HCT116 (cell line): ENCODE measurements around the gene ETS2. TPM values are rescaled to one million over a fixed set of nuclear protein-coding genes. Genes with fewer than 3 reads are reported as not detected.
A peak's percentile ranks its signal among the peaks of the same experiment; 100 is the strongest.

Experiments used
- ATAC-seq: fragments of 200-7000 bp; cut with Tn5 transposase; 2 replicates; pipeline ENCODE4 v1.9.1; 2020; ENCODE audit warnings: mild to moderate bottlenecking, moderate library complexity
- Bru-seq: library from RNA; stranded (reverse); fragments of 400-500 nt; gene quantifications from one replicate; lab custom pipeline; 2021; lab: Mats Ljungman, UMichigan
- BruChase-seq, 2 experiments: library from RNA; stranded (reverse); fragments of 400-500 nt; gene quantifications; one replicate each; lab custom pipeline; 2021; lab: Mats Ljungman, UMichigan
- BruUV-seq: library from RNA; stranded (reverse); fragments of 400-500 nt; replicated peaks from 2 replicates; lab custom pipeline; 2021; lab: Mats Ljungman, UMichigan
- CTCF ChIA-PET: fragments of 300-600 bp; sonication (Branson Sonifier 250); formaldehyde crosslinking; loops from one replicate; lab custom pipeline; 2021; ENCODE audit warnings: antibody characterized with exemption; lab: Charles Lee
- POLR2A ChIA-PET: fragments of 300-600, 350-600 bp; sonication (Branson Sonifier 250); formaldehyde crosslinking; loops from one replicate; lab custom pipeline; 2021; ENCODE audit warnings: antibody characterized with exemption; lab: Charles Lee
- RAD21 ChIA-PET, 2 experiments: fragments of 300-600 bp; sonication (Branson Sonifier 250); formaldehyde crosslinking; loops; one replicate each; lab custom pipeline; 2023; ENCODE audit warnings: low total read pairs in 2 of 2; ENCODE audit not compliant: uncharacterized antibody in 2 of 2, unreplicated experiment in 2 of 2, low non-redundant PET in 1 of 2; lab: Charles Lee
- DNase-seq: peaks from one replicate; pipeline ENCODE4 v3.0.0-alpha.2; 2010; ENCODE audit warnings: low read depth, low spot score
- H2AFZ ChIP-seq: fragments of 200-600 bp; shearing (Covaris generic), sonication (generic); 2 replicates; pipeline ENCODE4 v1.6.1; 2017; ENCODE audit warnings: low read depth, mixed run types, mixed read lengths, antibody characterized with exemption, low read length; ENCODE audit not compliant: poor library complexity, severe bottlenecking
- H3K27ac ChIP-seq: 2 replicates; pipeline ENCODE4 v1.5.1; 2012; ENCODE audit warnings: low read depth, low read length
- H3K27me3 ChIP-seq: fragments of 200-600 bp; sonication (generic); 2 replicates; pipeline ENCODE4 v1.6.1; 2016; ENCODE audit warnings: mixed run types, low read length, mixed read lengths; ENCODE audit not compliant: insufficient read depth
- H3K36me3 ChIP-seq, 2 experiments: fragments of 200-500 bp in 1 of 2; fragments of 200-600 bp in 1 of 2; sonication (Bioruptor generic) in 1 of 2; sonication (generic) in 1 of 2; 2 replicates each; pipeline versions ENCODE4 v1.5.1 to v1.6.1; 2014 to 2016; ENCODE audit warnings: low read length in 2 of 2, inconsistent platforms in 1 of 2, mixed read lengths in 1 of 2, mixed run types in 1 of 2; ENCODE audit not compliant: insufficient read depth in 2 of 2, control insufficient read depth in 1 of 2
- H3K4me1 ChIP-seq, 2 experiments: fragments of 200-600 bp in 1 of 2; sonication (generic) in 1 of 2; 2 replicates each; pipeline versions ENCODE4 v1.5.1 to v1.6.1; 2012 to 2017; ENCODE audit warnings: low read length in 2 of 2, inconsistent platforms in 1 of 2, mild to moderate bottlenecking in 1 of 2, mixed read lengths in 1 of 2, mixed run types in 1 of 2, moderate library complexity in 1 of 2; ENCODE audit not compliant: insufficient read depth in 2 of 2, control insufficient read depth in 1 of 2
- H3K4me2 ChIP-seq: fragments of 200-600 bp; sonication (generic); 2 replicates; pipeline ENCODE4 v1.6.1; 2017; ENCODE audit warnings: mixed run types, low read length, mixed read lengths
- H3K4me3 ChIP-seq, 2 experiments: fragments of 200-600 bp in 1 of 2; sonication (generic) in 1 of 2; replicated peaks in 1 of 2; 2 replicates each; pipeline ENCODE4 v1.5.1; 2011 to 2016; ENCODE audit warnings: low read length in 2 of 2, control low read depth in 1 of 2, low read depth in 1 of 2, mild to moderate bottlenecking in 1 of 2, mixed read lengths in 1 of 2, mixed run types in 1 of 2
- H3K79me2 ChIP-seq: fragments of 200-600 bp; sonication (generic); 2 replicates; pipeline ENCODE4 v1.6.1; 2017; ENCODE audit warnings: mild to moderate bottlenecking, mixed run types, low read length, moderate library complexity, mixed read lengths; ENCODE audit not compliant: insufficient read depth
- H3K9ac ChIP-seq: fragments of 200-600 bp; sonication (generic); 2 replicates; pipeline ENCODE4 v1.6.1; 2016; ENCODE audit warnings: low read length, mixed read lengths
- H3K9me2 ChIP-seq: fragments of 200-600 bp; sonication (generic), shearing (Covaris generic); 2 replicates; pipeline ENCODE4 v1.6.1; 2017; ENCODE audit warnings: mixed run types, mild to moderate bottlenecking, moderate library complexity; ENCODE audit not compliant: insufficient read depth
- H3K9me3 ChIP-seq, 2 experiments: fragments of 200-500 bp in 1 of 2; fragments of 200-600 bp in 1 of 2; sonication (Bioruptor generic) in 1 of 2; sonication (generic) in 1 of 2; 2 replicates each; pipeline ENCODE4 v1.6.1; 2014 to 2017; ENCODE audit warnings: low read length in 2 of 2, mixed read lengths in 2 of 2, inconsistent platforms in 1 of 2, low read depth in 1 of 2, mild to moderate bottlenecking in 1 of 2, mixed run types in 1 of 2, moderate library complexity in 1 of 2; ENCODE audit not compliant: control insufficient read depth in 1 of 2, insufficient read depth in 1 of 2
- H4K20me1 ChIP-seq: fragments of 200-600 bp; sonication (generic), shearing (Covaris generic); 2 replicates; pipeline ENCODE4 v1.6.1; 2017; ENCODE audit warnings: mixed run types, mild to moderate bottlenecking, moderate library complexity; ENCODE audit not compliant: insufficient read depth
- CBX3 ChIP-seq: IDR thresholded peaks from 2 replicates; pipeline ENCODE4 v1.6.1; 2012; ENCODE audit warnings: low read depth
- EGR1 ChIP-seq: IDR thresholded peaks from 2 replicates; pipeline ENCODE4 v1.6.1; 2012; ENCODE audit warnings: low read depth
- ELF1 ChIP-seq: IDR thresholded peaks from 2 replicates; pipeline ENCODE4 v1.6.1; 2012; ENCODE audit warnings: low read depth, borderline replicate concordance
- POLR2A ChIP-seq: IDR thresholded peaks from 2 replicates; pipeline ENCODE4 v1.7.0; 2011; ENCODE audit warnings: borderline replicate concordance; ENCODE audit not compliant: insufficient read depth, insufficient read length; ENCODE audit errors: extremely low read depth
- POLR2AphosphoS5 ChIP-seq: IDR thresholded peaks from 2 replicates; pipeline ENCODE4 v1.6.1; 2011; ENCODE audit warnings: mild to moderate bottlenecking, low read depth, low read length, moderate library complexity
- TCF7L2 ChIP-seq: IDR thresholded peaks from 2 replicates; pipeline ENCODE4 v1.7.0; 2011; ENCODE audit warnings: borderline replicate concordance, inconsistent platforms; ENCODE audit not compliant: insufficient read depth, insufficient read length; ENCODE audit errors: extremely low read depth
- YY1 ChIP-seq: IDR thresholded peaks from 2 replicates; pipeline ENCODE4 v1.6.1; 2011; ENCODE audit warnings: low read length, low read depth, moderate library complexity, mild to moderate bottlenecking; ENCODE audit not compliant: insufficient replicate concordance; ENCODE audit errors: extremely low read depth
- ZFX ChIP-seq: fragments of 450-650 bp; IDR thresholded peaks from 2 replicates; pipeline ENCODE4 v1.6.1; 2017
- ZNF274 ChIP-seq: fragments of 200-500 bp; sonication (Bioruptor generic); IDR thresholded peaks from 2 replicates; pipeline ENCODE4 v1.6.1; 2014; ENCODE audit warnings: mild to moderate bottlenecking, low read depth, low read length, inconsistent platforms
- intact Hi-C: fragments of 100-400 bp; cut with micrococcal nuclease; formaldehyde crosslinking; loops from 2 replicates; pipeline ENCODE4 v1.10.0; 2022
- long read RNA-seq: library from polyadenylated mRNA; unstranded; transcript quantifications from one replicate; pipeline ENCODE4 v2.0.0, GENCODE V29; 2021; ENCODE audit not compliant: unreplicated experiment
- polyA plus RNA-seq: library from polyadenylated mRNA; unstranded; fragments of >200 nt; gene quantifications from 2 replicates; pipeline ENCODE4 v1.2.1, GENCODE V29; 2012; ENCODE audit warnings: missing spikeins
- total RNA-seq: library from RNA; stranded (reverse); gene quantifications from one replicate; pipeline ENCODE4 v1.2.1, GENCODE V29; 2021; ENCODE audit not compliant: unreplicated experiment
- TF ChIP-seq, protein P1 (sequence below): IDR thresholded peaks from 2 replicates; pipeline ENCODE4 v1.6.1; 2012; ENCODE audit warnings: low read depth

Gene ETS2
- 32.9 TPM for total RNA-seq
- 19.6 and 20.6 TPM in 2 replicates for polyA plus RNA-seq
- Bru-seq, nascent RNA, result percentile 92 among the genes with signal in this experiment
- BruChase-seq, experiment 1, labeled RNA remaining after a 6-hour chase, result percentile 70 among the genes with signal in this experiment
- BruChase-seq, experiment 2, labeled RNA remaining after a 2-hour chase, result percentile 84 among the genes with signal in this experiment
- long read RNA-seq, transcript ETS2-202 (10 exons, 3,766 nt), result major isoform, 23 of 47 reads
- long read RNA-seq, partial matches to known transcripts, result 24 of 47 reads
- long read RNA-seq, other reads (novel, unspliced or antisense), result 0 of 47 reads

DNA sequence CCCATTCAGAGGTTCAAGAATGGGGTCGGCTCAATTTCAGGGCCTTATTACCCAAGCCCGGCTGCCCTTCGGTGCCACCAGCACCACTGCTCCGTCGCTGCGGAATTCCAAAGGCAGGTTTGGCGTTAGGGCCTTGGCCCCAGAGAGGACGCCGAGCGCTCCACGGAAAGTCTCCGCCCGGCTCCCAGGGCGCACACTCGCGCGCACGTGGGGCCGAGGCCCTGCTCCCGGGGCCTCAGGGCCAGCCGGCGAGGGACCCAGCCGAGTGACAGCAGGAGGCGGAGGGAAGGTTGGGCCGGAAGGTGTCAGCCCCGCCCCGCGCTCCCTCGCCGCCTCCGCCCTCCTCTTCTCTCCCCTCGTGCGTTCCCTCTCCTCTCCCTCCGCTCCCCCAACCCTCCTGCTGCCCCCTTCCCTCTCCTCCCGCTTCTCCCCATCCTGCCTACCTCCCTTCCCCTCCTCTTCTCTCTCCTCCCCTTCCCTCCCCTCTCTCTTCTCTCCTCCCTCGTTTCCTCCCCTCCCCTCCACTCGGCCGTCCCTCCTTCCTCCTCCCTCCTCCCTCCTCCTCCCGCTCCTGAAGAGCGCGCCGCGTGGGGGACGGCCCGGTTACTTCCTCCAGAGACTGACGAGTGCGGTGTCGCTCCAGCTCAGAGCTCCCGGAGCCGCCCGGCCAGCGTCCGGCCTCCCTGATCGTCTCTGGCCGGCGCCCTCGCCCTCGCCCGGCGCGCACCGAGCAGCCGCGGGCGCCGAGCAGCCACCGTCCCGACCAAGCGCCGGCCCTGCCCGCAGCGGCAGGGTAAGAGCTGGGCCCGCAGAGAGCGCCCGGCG is at the start of gene ETS2:
Gene ETS2 (plus strand): TSS at position 602 of the 825 bp plus-strand sequence. CDS start 4,106 bp downstream, outside the sequence.
- intact Hi-C loops, result loop anchor here (1.0 to 5.0 kb wide), 4 partner anchors 71 to 333 kb away; no protein-coding TSS in a partner anchor
- ChIA-PET CTCF (interaction anchor here (0.6 kb wide), 1 partner anchor 18 kb away, joined by 3 read pairs; no protein-coding TSS in a partner anchor), RAD21 (interaction anchor here (0.6 to 0.7 kb wide), 2 partner anchors 18 to 248 kb away, joined by 3 to 4 read pairs; no protein-coding TSS in a partner anchor), POLR2A (interaction anchor here (0.6 to 1.1 kb wide), 8 partner anchors 10 to 1467 kb away, joined by 3 to 5 read pairs (median 4); no protein-coding TSS in a partner anchor)
- no peaks in the 10 kb centered on the region for H4K20me1 ChIP-seq
- H3K27me3 ChIP-seq, result no peaks in the 10 kb centered on the region
- H3K4me2 ChIP-seq, result peak within 1 kb of the TSS; percentile 98
- DNase-seq (peak; percentile 87), ATAC-seq (peak; percentile 84)
- peaks cover 13 to 37% of the 10 kb centered on the region in 2 experiments; a peak in 3 of 4 replicates for H3K4me1 ChIP-seq
- H3K9me3 ChIP-seq, result no peaks in the 10 kb centered on the region
- H3K79me2 ChIP-seq, result peaks cover 46% of the 10 kb centered on the region
- peak within 1 kb of the TSS; percentile 89 for H3K9ac ChIP-seq
- peak within 1 kb of the TSS; percentile 80 for H3K27ac ChIP-seq
- no peaks in the 10 kb centered on the region for H3K9me2 ChIP-seq
- H3K36me3 ChIP-seq, result peaks cover 9 to 10% of the 10 kb centered on the region in 2 experiments; a peak in 2 of 4 replicates
- peak within 1 kb of the TSS; percentile 81 for H3K4me3 ChIP-seq
- no peak within 1 kb of the TSS for H2AFZ ChIP-seq
- no TSS peak for BruUV-seq
- TF ChIP-seq, protein P1, sequence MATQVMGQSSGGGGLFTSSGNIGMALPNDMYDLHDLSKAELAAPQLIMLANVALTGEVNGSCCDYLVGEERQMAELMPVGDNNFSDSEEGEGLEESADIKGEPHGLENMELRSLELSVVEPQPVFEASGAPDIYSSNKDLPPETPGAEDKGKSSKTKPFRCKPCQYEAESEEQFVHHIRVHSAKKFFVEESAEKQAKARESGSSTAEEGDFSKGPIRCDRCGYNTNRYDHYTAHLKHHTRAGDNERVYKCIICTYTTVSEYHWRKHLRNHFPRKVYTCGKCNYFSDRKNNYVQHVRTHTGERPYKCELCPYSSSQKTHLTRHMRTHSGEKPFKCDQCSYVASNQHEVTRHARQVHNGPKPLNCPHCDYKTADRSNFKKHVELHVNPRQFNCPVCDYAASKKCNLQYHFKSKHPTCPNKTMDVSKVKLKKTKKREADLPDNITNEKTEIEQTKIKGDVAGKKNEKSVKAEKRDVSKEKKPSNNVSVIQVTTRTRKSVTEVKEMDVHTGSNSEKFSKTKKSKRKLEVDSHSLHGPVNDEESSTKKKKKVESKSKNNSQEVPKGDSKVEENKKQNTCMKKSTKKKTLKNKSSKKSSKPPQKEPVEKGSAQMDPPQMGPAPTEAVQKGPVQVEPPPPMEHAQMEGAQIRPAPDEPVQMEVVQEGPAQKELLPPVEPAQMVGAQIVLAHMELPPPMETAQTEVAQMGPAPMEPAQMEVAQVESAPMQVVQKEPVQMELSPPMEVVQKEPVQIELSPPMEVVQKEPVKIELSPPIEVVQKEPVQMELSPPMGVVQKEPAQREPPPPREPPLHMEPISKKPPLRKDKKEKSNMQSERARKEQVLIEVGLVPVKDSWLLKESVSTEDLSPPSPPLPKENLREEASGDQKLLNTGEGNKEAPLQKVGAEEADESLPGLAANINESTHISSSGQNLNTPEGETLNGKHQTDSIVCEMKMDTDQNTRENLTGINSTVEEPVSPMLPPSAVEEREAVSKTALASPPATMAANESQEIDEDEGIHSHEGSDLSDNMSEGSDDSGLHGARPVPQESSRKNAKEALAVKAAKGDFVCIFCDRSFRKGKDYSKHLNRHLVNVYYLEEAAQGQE, result no peak
- TF ChIP-seq POLR2AphosphoS5, result peak; percentile 79
- TF ChIP-seq POLR2A, result peak; percentile 83
- no peak for TF ChIP-seq ELF1
- TF ChIP-seq ZFX, result peak; percentile 65
- TF ChIP-seq EGR1, result no peak
- no peak for TF ChIP-seq TCF7L2
- TF ChIP-seq YY1, result no peak
- TF ChIP-seq CBX3, result no peak
- no peak for TF ChIP-seq ZNF274
